HG02571 (cell line): Measurements from ENCODE around the gene MTREX.
A peak's percentile ranks its signal among the peaks of the same experiment; 100 is the strongest.

Experiments
- ATAC-seq: cut with Tn5 transposase; IDR thresholded peaks from one replicate; pipeline ENCODE4 v1.9.1; 2021; ENCODE audit warnings: mild to moderate bottlenecking, moderate library complexity; ENCODE audit not compliant: unreplicated experiment

MTREX gene

GRCh38 chr5:55421074-55421529, 113.3 kb downstream of the MTREX start:
- ATAC-seq = peak; percentile 92

- ATAC-seq = no peak
Measured at GRCh38 chr5:55426455-55426854, 118.7 kb downstream of the MTREX start.

GRCh38 chr5:55427157-55427556, 119.4 kb downstream of the MTREX start:
- ATAC-seq = no peak

DNA sequence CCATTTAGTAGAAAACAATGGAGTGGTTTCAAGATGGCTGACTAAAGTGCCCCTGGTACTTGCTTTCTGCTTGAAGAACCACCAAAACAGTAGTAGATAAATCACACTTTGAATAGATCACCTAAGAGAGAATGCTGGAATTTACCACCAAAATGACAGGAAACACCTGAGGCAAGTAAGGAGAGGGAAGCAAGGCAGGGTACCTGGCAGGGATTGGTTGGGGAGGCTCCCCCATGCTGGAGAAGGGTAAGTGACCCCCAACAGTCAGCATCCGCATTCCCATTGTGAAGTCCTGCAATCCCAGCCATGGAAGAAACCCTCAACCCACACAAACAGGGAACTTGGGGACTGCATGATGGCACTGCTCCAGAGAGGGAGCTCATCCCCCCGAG, 121.4 kb downstream of the MTREX start:
- ATAC-seq = no peak

- ATAC-seq = no peak
Measured at GRCh38 chr5:55429613-55430253, 121.9 kb downstream of the MTREX start.

DNA sequence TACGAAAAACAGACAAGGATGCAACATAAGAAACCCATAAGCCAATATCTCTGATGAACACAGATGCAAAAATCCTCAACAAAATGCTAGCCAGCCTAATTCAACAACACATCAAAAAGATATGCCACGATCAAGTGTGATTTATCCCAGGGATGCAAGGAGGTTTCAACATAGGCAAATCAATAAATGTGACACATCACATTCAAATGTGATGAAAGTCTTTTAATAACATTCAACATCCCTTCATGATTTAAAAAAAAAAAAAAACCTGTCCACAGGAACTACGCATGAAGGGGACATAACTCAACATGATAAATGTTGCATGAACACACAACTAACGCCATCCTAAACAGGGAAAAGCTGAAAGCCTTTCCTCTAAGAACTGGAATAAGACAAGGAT, 124.8 kb downstream of the MTREX start:
- ATAC-seq = no peak

DNA sequence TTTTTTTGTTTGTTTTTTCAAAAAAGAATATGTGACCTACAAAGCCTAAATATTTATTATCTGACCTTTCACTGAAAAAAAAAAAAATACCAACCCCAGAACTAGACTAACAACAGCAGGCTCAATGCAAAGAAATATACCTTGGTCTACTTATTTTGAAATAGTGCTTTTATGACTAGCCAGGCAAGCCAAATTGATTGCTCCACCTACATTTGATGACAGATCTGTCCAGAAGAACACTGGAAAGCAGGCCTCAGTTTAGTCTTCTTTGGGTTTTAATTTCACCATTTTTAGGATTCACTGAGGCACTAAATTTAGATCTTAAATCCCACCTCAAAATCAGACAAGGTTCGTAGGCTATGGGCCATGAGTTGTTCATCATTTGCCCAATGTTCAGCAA, 129.7 kb downstream of the MTREX start:
- ATAC-seq = no peak

- ATAC-seq = no peak
Measured at GRCh38 chr5:55437859-55438206, 130.0 kb downstream of the MTREX start.

GRCh38 chr5:55438998-55439397, 131.2 kb downstream of the MTREX start:
- ATAC-seq = no peak

DNA sequence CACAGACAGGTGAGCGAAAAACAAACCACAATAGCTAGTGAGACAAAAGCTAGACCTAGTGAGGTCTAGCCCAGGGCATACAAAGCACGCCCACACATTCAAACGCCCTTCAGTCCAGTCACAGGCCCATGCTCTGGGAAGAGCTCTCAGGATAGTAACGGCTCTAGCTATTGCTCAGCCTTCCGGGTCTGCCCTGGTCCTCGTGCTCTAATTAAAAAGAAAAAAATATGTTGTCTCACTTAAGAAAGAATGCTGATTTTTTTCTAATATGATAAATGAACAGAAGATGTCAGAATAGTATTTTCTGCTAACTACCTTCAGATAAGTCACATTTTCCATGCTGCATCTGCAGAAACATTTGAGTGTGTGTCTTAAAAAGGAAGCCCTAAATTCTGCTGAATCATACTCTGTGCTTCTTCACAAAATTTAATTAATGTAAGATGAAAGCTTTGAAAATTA, 132.4 kb downstream of the MTREX start:
- no peak for ATAC-seq

GRCh38 chr5:55441107-55441771, 133.4 kb downstream of the MTREX start:
- ATAC-seq = no peak

DNA sequence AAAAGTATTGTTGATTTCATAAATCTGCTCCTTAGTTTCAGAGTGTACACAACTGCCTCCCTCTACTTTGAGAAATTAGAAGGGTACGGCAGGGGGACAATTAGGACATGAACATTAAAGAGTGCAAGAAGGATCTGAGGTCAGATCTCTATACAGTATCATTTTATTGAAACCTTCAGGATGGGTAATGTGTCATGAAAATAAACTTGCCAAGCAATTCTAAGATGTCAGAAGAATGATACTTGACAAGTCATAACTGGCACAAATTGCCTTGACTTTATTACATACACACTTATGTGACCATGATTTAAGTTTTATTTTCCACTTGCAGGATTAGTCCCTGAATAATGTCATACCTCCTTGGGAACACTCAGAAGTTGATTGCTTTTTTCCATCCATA, 134.2 kb downstream of the MTREX start:
- no peak for ATAC-seq

DNA sequence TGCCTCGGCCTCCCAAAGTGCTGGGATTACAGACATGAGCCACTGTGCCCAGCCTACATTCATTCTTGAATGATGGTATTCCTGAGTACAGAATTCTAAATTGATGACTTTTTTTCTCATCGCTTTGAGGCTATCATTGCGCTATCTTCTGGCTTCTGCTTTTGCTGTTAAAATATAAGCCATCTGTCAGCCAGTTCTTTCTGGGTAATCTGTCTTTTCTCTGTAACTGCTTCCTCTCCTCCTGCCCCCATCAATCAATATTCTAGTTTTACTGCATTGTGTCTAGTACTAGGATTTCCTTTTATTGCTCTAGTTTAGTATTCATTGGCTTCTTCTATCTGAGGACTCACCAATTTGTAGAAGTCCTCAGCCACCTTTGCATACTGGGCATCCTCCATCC, 138.0 kb downstream of the MTREX start:
- ATAC-seq = no peak

- ATAC-seq = no peak
Measured at GRCh38 chr5:55446640-55447351, 139.0 kb downstream of the MTREX start.

GRCh38 chr5:55450050-55450765, 142.4 kb downstream of the MTREX start:
- ATAC-seq = no peak

- no peak for ATAC-seq
Measured at GRCh38 chr5:55451976-55452375, 144.2 kb downstream of the MTREX start.

DNA sequence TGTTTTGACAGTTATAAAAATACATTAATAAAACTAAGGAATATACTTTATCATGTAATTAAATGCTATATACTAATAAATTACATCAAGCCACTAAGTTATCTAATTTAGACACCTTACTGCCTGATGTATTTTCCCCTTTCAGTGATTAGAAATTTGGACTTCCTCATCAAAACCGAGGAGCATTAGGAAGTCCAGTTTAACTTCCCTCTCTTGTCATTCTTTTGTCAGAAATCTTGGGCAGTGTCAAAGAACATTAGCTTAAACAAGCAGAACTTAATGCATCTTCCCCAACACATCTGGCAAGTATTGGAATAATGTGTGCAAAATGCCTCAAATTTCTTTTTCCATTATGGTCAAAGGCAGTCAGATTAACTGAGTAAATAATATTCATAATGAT, 145.4 kb downstream of the MTREX start:
- no peak for ATAC-seq

GRCh38 chr5:55454282-55454681, 146.5 kb downstream of the MTREX start:
- ATAC-seq = no peak

GRCh38 chr5:55456216-55456895, 148.6 kb downstream of the MTREX start:
- no peak for ATAC-seq

DNA sequence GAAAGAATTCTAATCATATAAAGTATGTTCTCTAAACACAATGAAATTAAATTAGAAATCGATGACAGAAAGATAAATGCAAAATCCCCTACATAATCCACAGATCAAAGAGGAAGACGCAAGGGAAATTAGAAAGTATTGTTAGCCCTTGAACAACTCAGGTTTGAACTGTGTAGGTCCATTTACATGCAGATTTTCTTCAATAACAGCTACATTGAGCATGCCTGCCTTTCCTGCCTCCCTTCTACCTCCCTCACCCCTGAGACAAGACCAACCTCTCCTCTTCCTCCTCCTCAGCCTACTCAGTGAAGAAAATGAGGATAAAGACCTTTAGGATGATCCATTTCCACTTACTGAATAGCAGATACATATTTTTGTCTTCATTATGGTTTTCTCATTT, 151.8 kb downstream of the MTREX start:
- ATAC-seq = no peak

- no peak for ATAC-seq
Measured at GRCh38 chr5:55463613-55464012, 155.8 kb downstream of the MTREX start.
